Stimulated activated naive CD8-positive, alpha-beta T cell treated with anti-CD3 and anti-CD28 coated beads, Interleukin-15, Interleukin-2, amounts not matched to agents 100 U/mL and 50 U/mL, for 24 hours (primary cell): Measurements from ENCODE around the gene SLC44A5.
"Not testable (repeated sequence)": the region's sequence is repeated elsewhere in the genome, so short reads cannot be mapped to it uniquely, and the experiment has no call there.

Experiments used
- ATAC-seq: fragments of 150-1000 bp; cut with Tn5 transposase; one replicate; pipeline ENCODE4 v1.10.0; 2021
- DNase-seq: peaks from one replicate; pipeline ENCODE4 v3.0.0; 2021

The SLC44A5 gene

DNA sequence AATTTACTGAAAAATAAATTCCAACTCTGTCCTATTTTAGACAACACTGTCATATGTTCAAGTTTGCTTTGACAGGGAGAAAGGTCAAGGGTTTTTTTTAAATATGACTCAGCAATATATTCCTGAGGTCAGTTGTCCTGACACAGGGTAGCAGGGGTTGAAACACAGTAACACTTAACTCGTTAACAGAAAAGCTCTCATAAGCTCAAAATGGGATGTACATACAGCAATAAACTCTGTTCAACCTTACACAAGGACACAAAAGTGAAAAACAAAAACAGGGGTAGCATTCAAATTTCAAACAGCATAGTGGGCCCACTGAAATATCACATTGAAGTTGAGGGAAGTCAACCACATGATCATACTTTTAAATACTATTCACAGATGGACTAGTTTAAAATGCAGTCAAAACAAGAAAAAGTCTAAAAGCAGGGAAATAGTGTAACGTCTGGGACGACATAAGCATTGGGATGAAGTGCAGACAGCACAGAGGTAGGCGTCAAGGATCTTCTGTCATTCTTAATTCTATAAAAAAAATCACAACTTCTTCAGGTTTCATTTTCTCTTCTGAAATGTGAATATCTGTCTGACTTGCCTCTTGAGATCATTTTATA lies 89.9 kb downstream of the SLC44A5 start:
- DNase-seq (no peak), ATAC-seq (no peak)

DNA sequence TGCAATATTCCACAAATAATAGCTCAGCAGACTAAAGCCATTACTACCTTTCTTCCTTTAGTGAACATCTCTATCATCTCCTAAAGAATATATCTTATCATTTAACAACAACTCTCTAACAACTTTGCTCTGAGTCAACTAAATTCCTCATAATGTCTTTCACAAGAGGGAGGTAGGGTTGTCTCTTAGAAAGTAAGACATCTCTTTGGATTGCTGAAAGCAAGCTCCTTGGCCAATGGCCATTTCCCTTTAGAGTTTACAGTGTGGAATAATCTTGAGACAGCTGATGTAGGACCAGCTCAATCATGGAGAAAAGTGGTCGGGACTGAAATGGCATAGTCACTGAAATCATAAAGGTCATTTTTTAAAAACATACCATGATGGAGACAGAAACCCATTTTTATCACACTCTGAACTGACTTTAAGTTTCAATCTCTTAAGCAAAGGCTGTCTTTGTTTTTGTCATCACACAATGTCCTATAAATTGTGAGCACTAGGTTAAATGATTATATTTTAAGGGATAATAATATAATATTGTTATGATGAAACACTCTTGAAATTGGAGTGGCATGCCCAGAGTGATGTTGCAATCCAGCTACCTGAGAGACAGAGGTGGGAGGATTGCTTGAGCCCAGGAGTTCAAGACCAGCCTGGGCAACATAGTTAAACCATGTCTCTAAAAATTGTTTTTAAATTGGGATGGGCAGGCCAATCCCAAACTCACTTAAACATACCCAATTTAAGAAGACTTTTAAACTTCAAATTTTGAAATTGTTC lies 91.1 kb downstream of the SLC44A5 start:
- DNase-seq, result no peak
- ATAC-seq, result no peak

DNA sequence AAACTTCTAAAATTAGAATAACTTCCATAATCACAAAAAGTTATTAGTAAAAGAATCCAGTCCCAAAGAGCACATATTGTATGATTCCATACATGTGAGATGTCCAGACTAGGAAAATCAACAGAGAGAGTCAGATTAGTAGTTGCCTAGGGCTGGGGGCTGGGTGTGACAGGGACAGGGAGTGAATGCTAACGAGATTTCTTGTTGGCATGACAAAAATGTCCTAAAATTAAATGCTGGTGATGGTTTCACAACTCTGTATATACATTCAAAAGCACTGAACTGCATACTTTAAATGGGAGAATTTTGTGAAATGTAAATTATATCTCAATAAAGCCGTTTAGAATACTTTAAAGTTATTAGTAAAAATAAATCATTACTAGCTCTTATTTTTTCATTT lies 92.2 kb downstream of the SLC44A5 start:
- DNase-seq (no peak), ATAC-seq (no peak)

DNA sequence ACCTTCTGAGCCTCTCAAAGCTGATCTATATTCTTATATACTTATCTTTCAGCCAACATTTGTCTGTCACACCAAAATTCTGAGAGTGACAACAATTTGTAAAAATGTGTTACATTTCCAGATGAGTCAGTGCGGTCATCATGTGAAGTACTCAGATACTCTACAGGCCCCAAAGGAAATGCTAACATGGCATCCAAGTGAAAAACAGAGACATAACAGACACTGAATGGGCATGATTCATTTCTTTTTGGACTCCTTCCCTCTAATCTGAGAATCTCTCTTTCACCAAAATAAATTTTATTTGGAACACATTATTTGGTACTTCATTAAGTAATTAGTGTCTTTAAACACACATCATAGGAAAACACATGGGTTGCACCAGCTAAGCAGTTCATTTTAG lies 96.6 kb downstream of the SLC44A5 start:
- no peak for DNase-seq

DNA sequence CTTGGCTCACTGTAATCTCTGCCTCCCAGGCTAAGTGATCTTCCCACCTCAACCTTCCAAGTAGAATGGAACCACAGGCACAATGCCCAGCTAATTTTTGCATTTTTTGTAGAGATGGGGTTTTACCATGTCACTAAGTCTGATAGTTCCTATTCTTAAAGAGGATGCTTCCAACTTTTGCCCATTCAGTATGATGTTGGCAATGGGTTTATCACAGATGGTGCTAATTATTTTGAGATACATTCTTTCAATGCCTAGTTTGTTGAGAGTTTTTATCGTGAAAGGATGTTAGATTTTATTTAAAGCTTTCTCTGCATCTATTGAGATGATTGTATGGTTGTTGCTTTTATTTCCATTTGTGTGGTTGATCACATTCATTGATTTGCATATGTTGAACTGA lies 103.9 kb downstream of the SLC44A5 start:
- no peak for ATAC-seq

More for the DNA sequence above, 96.6 kb downstream of the SLC44A5 start:
- no peak for ATAC-seq

DNA sequence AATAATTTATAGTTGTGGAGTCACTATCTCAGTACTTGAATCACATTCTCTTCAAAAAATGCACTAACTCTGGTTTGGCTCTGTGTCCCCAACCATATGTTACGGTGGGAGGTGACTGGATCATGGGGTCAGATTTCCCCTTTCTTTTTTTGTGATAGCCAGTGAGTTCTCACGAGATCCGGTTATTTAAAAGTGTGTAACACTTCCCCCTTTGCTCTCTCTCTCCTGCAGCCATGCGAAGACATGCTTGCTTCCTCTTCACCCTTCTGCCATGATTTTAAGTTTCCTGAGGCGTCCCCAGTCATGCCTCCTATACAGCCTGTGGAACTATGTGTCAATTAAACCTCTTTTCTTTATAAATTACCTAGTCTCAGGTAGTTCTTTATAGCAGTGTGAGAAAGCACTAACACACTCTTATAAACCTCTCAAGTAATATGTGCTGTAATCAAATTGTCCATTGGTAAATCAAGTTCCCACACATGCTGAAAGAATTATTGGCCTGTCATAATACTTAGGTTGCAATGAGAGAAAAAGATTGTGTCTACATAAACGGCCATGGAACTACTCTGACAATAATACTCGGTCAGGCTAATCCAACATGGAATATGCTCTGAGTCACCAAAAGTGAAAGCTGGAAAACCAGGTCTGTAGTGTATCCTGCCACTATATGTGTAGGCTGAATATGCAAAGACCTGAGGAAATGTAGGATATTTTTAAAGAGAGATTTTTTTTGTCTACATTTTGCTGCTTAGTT lies 107.5 kb downstream of the SLC44A5 start:
- no peak for DNase-seq
- ATAC-seq, result no peak

More for the DNA sequence above, 103.9 kb downstream of the SLC44A5 start:
- no peak for DNase-seq

DNA sequence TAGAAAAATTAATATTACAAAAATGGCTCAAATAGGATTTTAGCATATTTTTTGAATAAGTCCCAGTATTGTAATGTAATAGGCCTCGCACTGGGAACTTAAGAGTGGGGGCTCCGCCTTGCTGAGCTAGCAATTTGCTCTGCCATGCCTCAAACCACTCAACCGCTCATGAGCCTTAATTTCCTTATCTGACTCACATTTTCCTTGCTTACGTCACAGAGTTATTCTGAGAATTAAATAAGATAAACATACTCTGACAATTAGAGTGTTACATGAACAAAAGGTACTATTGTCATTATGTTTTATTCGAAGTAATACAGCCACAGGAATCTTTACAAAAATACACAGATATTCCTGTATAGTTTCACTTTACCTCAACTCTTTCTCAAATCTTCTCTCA lies 108.1 kb downstream of the SLC44A5 start:
- ATAC-seq (no peak), DNase-seq (no peak)

DNA sequence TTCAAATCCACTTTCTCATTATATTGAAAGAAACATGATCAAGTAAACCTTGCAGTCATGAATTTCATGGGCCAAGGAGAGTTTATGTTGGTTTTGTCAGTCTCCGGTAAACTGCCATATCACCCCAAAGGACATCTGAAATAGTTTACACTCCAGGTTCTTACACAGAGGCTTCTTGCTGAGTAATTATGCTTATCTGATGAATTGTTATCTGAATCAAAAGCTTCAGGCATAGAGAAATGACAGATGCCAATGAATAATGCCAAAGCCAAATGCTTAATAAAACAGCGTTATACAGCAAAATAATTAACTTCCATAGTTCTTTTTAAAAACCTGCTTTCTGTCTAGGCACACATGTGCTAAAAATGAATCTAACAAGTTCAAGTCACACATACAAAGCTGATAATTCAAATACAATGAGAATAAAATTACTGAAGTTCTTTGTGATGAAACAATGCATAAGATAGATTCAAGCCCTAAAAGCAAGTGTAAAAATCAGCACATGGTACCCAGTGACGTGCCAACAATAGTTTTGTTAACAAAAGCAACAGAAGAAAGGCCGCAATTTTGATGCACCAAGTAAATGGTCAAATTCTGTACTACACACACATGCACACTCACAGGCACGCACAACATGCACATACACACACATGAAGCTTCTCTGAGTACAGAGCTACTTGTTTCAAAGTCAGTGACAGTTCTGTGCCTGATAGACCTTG lies 109.2 kb downstream of the SLC44A5 start:
- ATAC-seq (no peak), DNase-seq (no peak)

DNA sequence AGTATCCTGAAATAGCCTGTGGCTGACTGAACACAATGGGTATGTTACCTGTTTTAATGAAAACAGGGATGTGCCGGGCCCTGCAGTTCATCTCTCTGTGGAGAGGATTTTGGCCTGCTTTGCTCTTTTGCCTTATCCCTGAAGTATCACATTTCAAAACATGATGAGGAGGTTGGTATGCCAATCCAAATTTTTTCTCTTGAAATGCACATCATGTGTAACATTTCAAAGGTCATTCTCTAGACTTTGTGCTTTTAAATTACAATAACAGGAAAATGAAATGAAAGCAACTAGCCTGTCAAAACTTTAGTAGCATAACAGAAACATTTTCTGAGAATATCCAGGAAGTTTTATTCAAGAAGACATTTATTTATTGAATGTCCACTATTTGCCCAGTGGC lies 118.9 kb downstream of the SLC44A5 start:
- ATAC-seq, result no peak
- DNase-seq, result no peak

DNA sequence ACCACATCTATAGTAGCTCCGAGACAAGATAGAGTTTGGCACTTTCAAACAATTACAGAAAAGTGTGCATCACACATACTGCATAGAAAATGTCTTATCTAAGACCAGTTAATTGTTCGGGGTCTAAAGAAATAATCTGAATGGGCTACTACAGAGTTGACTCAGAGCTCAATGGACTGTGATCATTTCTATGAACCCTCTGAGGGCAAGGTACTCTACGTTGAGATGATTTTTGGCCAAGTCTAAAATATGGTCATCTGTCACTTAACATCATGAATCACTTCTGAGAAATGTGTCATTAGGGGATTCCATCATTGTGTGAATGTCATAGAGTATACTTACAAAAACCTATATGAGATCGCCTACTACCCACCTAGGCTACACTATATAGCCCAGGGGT lies 123.5 kb downstream of the SLC44A5 start:
- DNase-seq (no peak), ATAC-seq (no peak)

DNA sequence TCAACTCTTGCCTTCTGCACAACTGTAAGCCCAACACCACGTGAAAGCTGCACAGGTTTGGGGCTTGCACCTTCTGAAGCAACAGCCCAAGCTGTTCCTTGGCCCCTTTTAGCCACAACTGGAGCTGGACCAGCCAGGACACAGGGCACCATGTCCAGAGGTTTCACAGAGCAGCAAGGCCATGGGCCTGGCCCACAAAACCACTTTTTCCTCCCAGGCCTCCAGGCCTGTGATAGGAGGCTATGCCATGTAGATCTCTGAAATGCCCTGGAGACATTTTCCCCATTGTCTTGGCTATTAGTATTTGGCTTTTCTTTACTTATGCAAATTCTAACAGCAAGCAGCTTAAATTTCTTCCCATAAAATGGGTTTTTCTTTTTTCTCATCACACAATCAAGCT lies 126.1 kb downstream of the SLC44A5 start:
- DNase-seq (no peak), ATAC-seq (no peak)

DNA sequence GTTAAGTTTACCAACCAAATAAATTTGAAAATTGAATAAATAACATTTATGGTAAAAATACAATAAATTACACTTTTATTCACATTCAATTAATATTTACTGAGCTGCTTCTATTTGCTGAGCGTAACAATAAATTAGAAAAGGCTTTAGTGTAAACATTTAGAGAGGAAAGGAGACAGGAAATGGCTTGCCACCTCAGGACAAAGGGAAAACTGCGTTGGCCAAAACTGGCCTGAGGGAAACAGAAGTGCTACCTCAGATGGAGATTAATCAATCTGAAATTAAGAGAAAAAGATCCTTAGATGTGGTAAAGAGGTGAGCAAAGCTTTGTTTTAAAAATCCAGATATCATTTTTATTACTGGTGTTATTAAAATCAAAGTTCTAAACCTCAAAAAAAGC lies 128.0 kb downstream of the SLC44A5 start:
- DNase-seq, result no peak
- ATAC-seq, result no peak

DNA sequence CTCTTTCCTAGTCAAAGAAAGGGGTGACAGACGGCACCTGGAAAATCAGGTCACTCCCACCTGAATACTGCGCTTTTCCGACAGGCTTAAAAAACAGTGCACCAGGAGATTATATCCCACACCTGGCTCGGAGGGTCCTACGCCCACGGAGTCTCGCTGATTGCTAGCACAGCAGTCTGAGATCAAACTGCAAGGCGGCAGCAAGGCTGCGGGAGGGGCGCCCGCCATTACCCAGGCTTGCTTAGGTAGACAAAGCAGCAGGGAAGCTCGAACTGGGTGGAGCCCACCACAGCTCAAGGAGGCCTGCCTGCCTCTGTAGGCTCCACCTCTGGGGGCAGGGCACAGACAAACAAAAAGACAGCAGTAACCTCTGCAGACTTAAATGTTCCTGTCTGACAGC lies 134.4 kb downstream of the SLC44A5 start:
- not testable (repeated sequence) for DNase-seq, ATAC-seq

DNA sequence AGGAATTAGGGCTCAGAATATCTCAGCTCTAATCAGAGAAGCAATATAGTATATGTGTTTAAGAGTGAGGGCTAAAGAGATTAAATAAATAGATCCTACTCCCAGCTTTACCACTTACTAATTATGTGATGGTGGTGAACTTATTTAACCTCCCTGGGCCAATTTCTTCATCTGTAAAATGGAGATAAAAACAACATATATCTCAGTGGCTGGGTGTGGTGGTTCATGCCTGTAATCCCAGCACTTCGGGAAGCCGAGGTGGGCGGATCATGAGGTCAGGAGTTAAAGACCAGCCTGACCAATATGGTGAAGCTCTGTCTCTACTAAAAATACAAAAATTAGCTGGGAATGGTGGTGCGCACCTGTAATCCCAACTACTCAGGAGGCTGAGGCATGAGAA lies 135.2 kb downstream of the SLC44A5 start:
- ATAC-seq (no peak), DNase-seq (no peak)

DNA sequence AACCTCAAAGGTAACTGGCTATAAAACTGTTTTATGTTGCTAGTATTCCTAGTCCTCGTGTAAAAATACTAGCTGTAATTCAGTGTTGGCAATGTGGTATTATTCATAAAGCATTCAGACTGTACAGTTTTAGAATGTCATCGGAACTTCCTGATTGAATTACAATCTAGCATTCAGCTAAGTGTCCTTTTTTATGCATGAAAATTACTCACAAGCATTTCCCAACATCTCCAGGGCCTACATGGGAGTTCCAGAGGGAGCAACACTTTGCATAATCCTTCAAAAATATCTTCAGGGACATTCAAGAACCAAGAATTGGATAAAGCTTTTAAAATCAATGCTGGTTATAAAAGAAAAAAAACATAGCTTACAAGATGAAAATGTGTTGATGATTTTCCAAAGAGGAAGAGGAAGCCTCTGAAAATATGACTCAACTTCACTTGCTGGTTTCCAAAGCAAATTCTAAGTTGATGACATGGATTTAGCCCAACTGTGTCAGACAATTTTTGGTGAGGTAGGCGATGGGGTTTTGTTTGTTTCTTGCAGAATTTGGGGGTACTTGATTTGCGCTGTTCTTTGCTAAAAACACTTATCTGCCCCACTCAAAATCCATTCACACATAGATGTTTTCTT lies 137.8 kb downstream of the SLC44A5 start:
- ATAC-seq (no peak), DNase-seq (no peak)

DNA sequence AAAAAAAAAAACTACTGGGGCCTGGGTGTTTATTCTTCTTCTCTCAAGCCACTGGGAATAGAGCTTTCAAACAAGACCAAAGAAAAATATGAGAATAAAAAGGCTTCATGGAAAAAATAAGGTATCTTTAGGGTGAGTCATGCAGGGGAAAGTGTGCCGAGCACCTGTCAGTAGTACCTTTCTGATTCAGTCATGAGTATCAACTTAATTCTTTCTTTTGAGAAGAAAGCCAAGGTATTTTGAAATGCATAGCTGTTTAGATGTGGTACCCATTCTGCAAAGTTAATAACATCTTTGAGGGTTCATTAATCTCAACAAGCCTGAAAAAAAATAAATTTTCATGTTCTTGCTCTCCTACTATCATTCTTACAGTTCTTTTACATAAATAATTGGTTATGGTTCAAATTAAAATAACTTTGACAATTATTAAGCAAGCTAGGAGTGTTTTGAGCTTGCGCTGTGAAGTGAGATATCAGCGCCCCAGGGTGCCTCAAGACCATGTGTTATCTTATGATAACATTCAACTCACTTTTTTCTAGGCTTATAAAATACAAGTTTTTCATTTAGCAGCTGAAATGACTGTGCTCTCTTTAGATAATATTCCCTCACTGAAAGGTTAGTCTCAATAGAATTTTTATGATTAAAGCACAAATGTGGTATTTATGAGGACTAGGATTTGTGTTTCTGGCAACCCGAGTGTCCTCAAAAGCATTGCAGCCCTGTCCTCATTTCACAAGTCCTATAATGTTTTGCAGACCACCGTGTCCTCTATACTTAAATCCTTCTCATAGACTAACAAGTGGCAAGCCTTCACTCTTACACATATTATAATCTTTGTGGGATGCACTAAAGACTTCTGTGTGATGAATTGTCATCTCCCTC lies 138.6 kb downstream of the SLC44A5 start:
- DNase-seq, result no peak
- ATAC-seq, result no peak

DNA sequence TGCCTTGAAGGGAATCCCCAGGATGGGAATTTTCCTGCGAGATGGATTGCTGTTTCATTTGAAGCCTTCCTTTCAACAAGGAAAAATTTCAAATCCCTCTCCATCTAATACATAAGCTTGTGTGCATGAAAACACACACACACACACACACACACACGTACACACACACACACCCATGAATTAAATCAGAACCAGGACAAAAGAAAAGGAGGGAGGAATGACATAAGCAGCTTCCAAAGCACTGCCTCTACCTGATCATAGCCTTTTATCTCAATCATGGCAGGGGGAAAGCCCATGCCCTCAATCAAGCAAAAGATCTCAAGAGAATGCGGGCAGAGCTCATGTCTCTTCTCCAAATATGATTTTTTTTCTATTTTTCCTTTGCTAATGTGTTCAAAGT lies 139.7 kb downstream of the SLC44A5 start:
- DNase-seq (no peak), ATAC-seq (no peak)

DNA sequence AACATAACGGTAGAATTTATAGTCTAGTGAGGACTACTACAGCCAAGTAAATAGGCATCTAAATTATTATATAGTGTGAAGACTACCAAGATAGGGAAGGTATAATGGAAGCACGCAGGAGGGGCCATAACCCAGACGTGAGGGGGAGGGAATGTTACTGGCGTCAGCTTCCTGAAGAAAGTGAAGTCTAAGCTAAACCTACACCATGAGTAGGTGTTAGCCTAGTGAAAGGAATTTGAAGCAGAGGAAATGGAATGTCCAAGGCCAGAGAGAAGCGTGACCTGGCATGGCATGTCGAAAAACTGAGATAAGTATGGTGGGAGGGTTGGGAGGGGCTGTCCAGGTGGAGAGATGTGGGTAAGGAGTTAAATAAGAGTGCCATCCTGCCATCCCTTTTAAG lies 140.5 kb downstream of the SLC44A5 start:
- ATAC-seq (no peak), DNase-seq (no peak)

DNA sequence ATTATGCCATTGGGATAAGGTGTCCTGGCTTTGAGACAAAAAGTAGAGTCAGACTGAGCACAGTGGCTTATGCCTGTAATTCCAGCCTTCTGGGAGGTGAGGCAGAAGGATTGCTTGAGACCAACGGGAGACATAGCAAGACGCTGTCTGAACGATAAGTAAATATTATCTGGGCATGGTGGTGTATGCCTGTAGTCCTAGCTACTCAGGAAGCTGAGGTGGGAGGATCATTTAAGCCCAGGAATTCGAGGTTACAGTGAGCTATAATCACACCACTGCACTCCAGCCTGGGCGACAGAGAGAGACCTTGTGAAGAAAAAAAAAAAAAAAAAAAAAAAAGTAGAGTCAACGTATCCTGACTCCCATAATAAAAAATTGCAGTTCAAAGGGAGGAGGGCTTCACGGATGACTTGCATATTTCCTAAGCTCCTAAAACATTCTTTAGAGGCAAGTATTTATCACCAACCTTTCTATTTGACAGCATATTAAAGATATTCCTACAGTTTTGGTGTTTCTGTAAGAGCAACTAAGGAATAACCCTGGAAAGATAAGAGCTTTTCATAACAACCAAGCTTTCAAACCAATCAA lies 141.2 kb downstream of the SLC44A5 start:
- ATAC-seq (no peak), DNase-seq (no peak)

DNA sequence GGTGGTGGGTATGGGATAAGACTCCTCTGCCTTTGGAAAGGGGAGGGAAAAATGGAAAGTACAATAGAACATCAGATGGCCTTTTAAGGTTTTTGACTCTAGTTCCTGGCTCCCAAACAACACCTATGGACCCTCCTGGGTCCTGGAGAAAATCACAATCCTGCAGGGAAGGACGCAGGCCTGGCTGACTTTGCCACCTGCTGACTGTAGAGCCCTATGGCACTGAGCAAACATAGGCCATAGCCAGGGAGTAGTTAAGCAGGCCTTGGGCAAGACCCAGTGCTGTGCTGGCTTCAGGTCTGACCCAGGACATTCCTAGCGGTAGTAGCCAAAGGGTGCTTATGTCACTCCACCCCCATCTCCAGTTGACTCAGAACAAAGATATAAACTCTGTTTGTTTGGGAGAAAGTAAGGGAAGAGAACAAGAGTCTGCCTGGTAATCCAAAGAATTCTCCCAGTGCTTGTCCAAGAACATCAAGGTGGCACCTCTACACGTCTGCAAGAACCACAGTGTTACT lies 149.0 kb downstream of the SLC44A5 start:
- ATAC-seq (no peak), DNase-seq (no peak)

DNA sequence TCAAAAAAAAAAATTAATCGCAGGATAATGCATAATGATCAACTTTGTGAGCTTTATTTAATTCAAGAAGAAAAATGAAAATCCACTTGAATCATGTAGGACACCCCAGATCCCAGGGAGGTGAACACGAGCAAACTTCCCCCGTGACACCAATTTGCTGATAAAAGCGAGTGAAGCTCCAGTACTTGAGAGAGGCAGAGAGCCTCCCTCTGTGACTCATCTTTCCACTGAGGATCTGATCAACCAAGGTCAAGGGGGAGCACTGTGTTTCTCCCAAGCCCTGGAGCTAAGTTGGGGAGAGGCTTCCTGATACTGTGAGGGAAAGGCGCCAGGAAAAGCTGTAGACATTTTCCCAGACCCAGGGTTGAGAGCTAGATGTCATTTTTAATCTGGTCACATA lies 160.9 kb downstream of the SLC44A5 start:
- no peak for ATAC-seq
- no peak for DNase-seq
